CD4-positive, alpha-beta T cell treated with Interleukin-17A for 1 hour (primary cell): ENCODE measurements around the gene OR13A1.
"Not testable (repeated sequence)": the region's sequence is repeated elsewhere in the genome, so short reads cannot be mapped to it uniquely, and the experiment has no call there.

Experiments used
- DNase-seq: peaks from one replicate; pipeline ENCODE4 v3.0.0-alpha.2; 2020

The OR13A1 gene

GRCh38 chr10:45280113-45280760 is 35.2 kb downstream of the OR13A1 start:
- no peak for DNase-seq

- DNase-seq: no peak
Observed at GRCh38 chr10:45279682-45280081, 35.7 kb downstream of the OR13A1 start.

GRCh38 chr10:45278860-45279498 is 36.4 kb downstream of the OR13A1 start:
- DNase-seq: no peak

GRCh38 chr10:45276146-45276545 is 39.3 kb downstream of the OR13A1 start:
- DNase-seq: not testable (repeated sequence)

- DNase-seq: no peak
Observed at GRCh38 chr10:45274364-45274763, 41.0 kb downstream of the OR13A1 start.

GRCh38 chr10:45267777-45268176 is 47.6 kb downstream of the OR13A1 start:
- DNase-seq: not testable (repeated sequence)

GRCh38 chr10:45265996-45266395 is 49.4 kb downstream of the OR13A1 start:
- no peak for DNase-seq

- DNase-seq: no peak
Observed at GRCh38 chr10:45261946-45262345, 53.5 kb downstream of the OR13A1 start.

GRCh38 chr10:45261243-45261775 is 54.1 kb downstream of the OR13A1 start:
- no peak for DNase-seq

- DNase-seq: not testable (repeated sequence)
Observed at GRCh38 chr10:45260635-45261034, 54.8 kb downstream of the OR13A1 start.

- DNase-seq: not testable (repeated sequence)
Observed at GRCh38 chr10:45259786-45260495, 55.5 kb downstream of the OR13A1 start.

GRCh38 chr10:45257600-45257999 is 57.8 kb downstream of the OR13A1 start:
- DNase-seq: no peak

GRCh38 chr10:45256246-45256645 is 59.2 kb downstream of the OR13A1 start:
- no peak for DNase-seq

GRCh38 chr10:45255706-45256105 is 59.7 kb downstream of the OR13A1 start:
- no peak for DNase-seq

GRCh38 chr10:45254892-45255291 is 60.5 kb downstream of the OR13A1 start:
- no peak for DNase-seq

- no peak for DNase-seq
Observed at GRCh38 chr10:45253183-45253914, 62.1 kb downstream of the OR13A1 start.
